H9 (cell line): Measurements from ENCODE around the gene IQCF6. TPM values are rescaled to one million over a fixed set of nuclear protein-coding genes. Genes with fewer than 3 reads are reported as not detected.

Experiments
- DNase-seq: peaks from one replicate; pipeline ENCODE4 v3.0.0-alpha.2; 2017
- H2AFZ ChIP-seq: one replicate; pipeline ENCODE4 v1.6.1; 2013; ENCODE audit warnings: mild to moderate bottlenecking, low read length, control low read depth, moderate library complexity
- H2AK5ac ChIP-seq: 2 replicates; pipeline ENCODE4 v1.6.1; 2013; ENCODE audit warnings: low read length, control low read depth, mixed read lengths; ENCODE audit not compliant: insufficient read length
- H2BK120ac ChIP-seq: one replicate; pipeline ENCODE4 v1.6.1; 2013; ENCODE audit warnings: low read depth, mild to moderate bottlenecking, low read length, control low read depth, inconsistent platforms; ENCODE audit not compliant: poor library complexity, severe bottlenecking
- H2BK12ac ChIP-seq: 2 replicates; pipeline ENCODE4 v1.6.1; 2013; ENCODE audit warnings: low read length, control low read depth, mixed read lengths, low read depth; ENCODE audit not compliant: insufficient read length
- H2BK15ac ChIP-seq: 2 replicates; pipeline ENCODE4 v1.6.1; 2013; ENCODE audit warnings: low read depth, low read length, control low read depth
- H2BK20ac ChIP-seq: one replicate; pipeline ENCODE4 v1.6.1; 2013; ENCODE audit warnings: low read depth, mild to moderate bottlenecking, low read length, control low read depth, inconsistent platforms; ENCODE audit not compliant: poor library complexity, severe bottlenecking
- H2BK5ac ChIP-seq: 2 replicates; pipeline ENCODE4 v1.6.1; 2013; ENCODE audit warnings: low read length, control low read depth, mixed read lengths; ENCODE audit not compliant: insufficient read length
- H3K14ac ChIP-seq: 2 replicates; pipeline ENCODE4 v1.6.1; 2013; ENCODE audit warnings: low read length, control low read depth; ENCODE audit not compliant: insufficient read depth
- H3K18ac ChIP-seq: 2 replicates; pipeline ENCODE4 v1.6.1; 2013; ENCODE audit warnings: low read depth, mild to moderate bottlenecking, mixed read lengths, low read length, control low read depth; ENCODE audit not compliant: insufficient read length
- H3K23ac ChIP-seq: 2 replicates; pipeline ENCODE4 v1.6.1; 2013; ENCODE audit warnings: low read length, control low read depth, mixed read lengths, low read depth; ENCODE audit not compliant: insufficient read length
- H3K23me2 ChIP-seq: 2 replicates; pipeline ENCODE4 v1.6.1; 2013; ENCODE audit warnings: low read depth, mild to moderate bottlenecking, mixed read lengths, low read length, control low read depth; ENCODE audit not compliant: insufficient read length, poor library complexity, severe bottlenecking
- H3K27ac ChIP-seq: 2 replicates; pipeline ENCODE4 v1.5.1; 2013; ENCODE audit warnings: low read length, control low read depth, mixed read lengths, low read depth; ENCODE audit not compliant: insufficient read length
- H3K27me3 ChIP-seq: 2 replicates; pipeline ENCODE4 v1.6.1; 2013; ENCODE audit warnings: low read length, control low read depth, inconsistent platforms; ENCODE audit not compliant: insufficient read depth
- H3K4ac ChIP-seq: 2 replicates; pipeline ENCODE4 v1.6.1; 2013; ENCODE audit warnings: low read depth, mild to moderate bottlenecking, control low read depth, inconsistent platforms, low read length, moderate library complexity
- H3K4me1 ChIP-seq: 2 replicates; pipeline ENCODE4 v1.6.1; 2013; ENCODE audit warnings: low read length, control low read depth, inconsistent platforms; ENCODE audit not compliant: insufficient read depth
- H3K4me2 ChIP-seq: 2 replicates; pipeline ENCODE4 v1.6.1; 2013; ENCODE audit warnings: low read length, control low read depth, mixed read lengths; ENCODE audit not compliant: insufficient read length, insufficient read depth
- H3K56ac ChIP-seq: 2 replicates; pipeline ENCODE4 v1.6.1; 2013; ENCODE audit warnings: low read depth, mild to moderate bottlenecking, mixed read lengths, low read length, control low read depth; ENCODE audit not compliant: insufficient read length
- H3K79me1 ChIP-seq: 2 replicates; pipeline ENCODE4 v1.6.1; 2013; ENCODE audit warnings: low read depth, mild to moderate bottlenecking, moderate library complexity, low read length, control low read depth, inconsistent platforms; ENCODE audit not compliant: insufficient read depth, poor library complexity, severe bottlenecking
- H3K79me2 ChIP-seq: 2 replicates; pipeline ENCODE4 v1.6.1; 2013; ENCODE audit warnings: low read length, control low read depth, inconsistent platforms; ENCODE audit not compliant: insufficient read depth
- H3K9ac ChIP-seq: 2 replicates; pipeline ENCODE4 v1.6.1; 2013; ENCODE audit warnings: low read length, control low read depth, mixed read lengths; ENCODE audit not compliant: insufficient read length; ENCODE audit errors: extremely low read depth
- H3K9me3 ChIP-seq: one replicate; pipeline ENCODE4 v1.6.1; 2013; ENCODE audit warnings: low read depth, low read length, inconsistent platforms; ENCODE audit not compliant: control insufficient read depth
- H3T11ph ChIP-seq: one replicate; pipeline ENCODE4 v1.6.1; 2013; ENCODE audit warnings: mild to moderate bottlenecking, low read length, control low read depth, inconsistent platforms
- H4K20me1 ChIP-seq: one replicate; pipeline ENCODE4 v1.6.1; 2013; ENCODE audit not compliant: control insufficient read depth, insufficient read length, insufficient read depth
- H4K5ac ChIP-seq: 2 replicates; pipeline ENCODE4 v1.6.1; 2013; ENCODE audit warnings: low read depth, mild to moderate bottlenecking, mixed read lengths, low read length, control low read depth; ENCODE audit not compliant: insufficient read length
- H4K8ac ChIP-seq: replicated peaks from 2 replicates; pipeline ENCODE4 v1.6.1; 2013; ENCODE audit warnings: low read length, control low read depth, mixed read lengths, low read depth; ENCODE audit not compliant: insufficient read length
- H4K91ac ChIP-seq: 2 replicates; pipeline ENCODE4 v1.6.1; 2013; ENCODE audit warnings: low read depth, mild to moderate bottlenecking, moderate library complexity, mixed read lengths, low read length, control low read depth; ENCODE audit not compliant: insufficient read length
- H3K27ac Mint-ChIP-seq, 3 experiments: 2 replicates in 2 of 3; 3 replicates in 1 of 3; pipeline ENCODE4 v1.8.0; 2020 to 2021; ENCODE audit warnings: mixed read lengths in 3 of 3, mild to moderate bottlenecking in 1 of 3, moderate library complexity in 1 of 3
- H3K27me3 Mint-ChIP-seq: 2 replicates; pipeline ENCODE4 v1.8.0; 2021; ENCODE audit warnings: low read depth, mild to moderate bottlenecking, moderate library complexity, mixed read lengths
- H3K36me3 Mint-ChIP-seq, 3 experiments: 2 replicates in 2 of 3; 3 replicates in 1 of 3; pipeline ENCODE4 v1.8.0; 2020 to 2021; ENCODE audit warnings: low read depth in 3 of 3, mixed read lengths in 3 of 3; ENCODE audit not compliant: insufficient read depth in 1 of 3
- H3K4me1 Mint-ChIP-seq, 2 experiments: 2 replicates each; pipeline ENCODE4 v1.8.0; 2020; ENCODE audit warnings: mixed read lengths in 2 of 2
- H3K4me3 Mint-ChIP-seq, 2 experiments: 2 replicates in 1 of 2; 3 replicates in 1 of 2; pipeline ENCODE4 v1.8.0; 2020 to 2021; ENCODE audit warnings: mild to moderate bottlenecking in 2 of 2, mixed read lengths in 2 of 2, moderate library complexity in 1 of 2
- H3K9me3 Mint-ChIP-seq, 2 experiments: 2 replicates in 1 of 2; 3 replicates in 1 of 2; pipeline ENCODE4 v1.8.0; 2020; ENCODE audit warnings: mild to moderate bottlenecking in 2 of 2, mixed read lengths in 2 of 2, moderate library complexity in 1 of 2
- CTCF ChIP-seq: fragments of 200-600 bp; sonication (generic); conservative IDR thresholded peaks from 3 replicates; pipeline ENCODE4 v1.8.0; 2021; ENCODE audit warnings: antibody characterized with exemption, mild to moderate bottlenecking
- WGBS: extraction: QIAGEN DNeasy Blood & Tissue Kit; methylation state at CpG from one replicate; pipeline ENCODE4 v1.1.7; 2013; ENCODE audit warnings: missing lambda C conversion rate, low lambda C conversion rate, mixed read lengths; ENCODE audit not compliant: insufficient read length; ENCODE audit errors: extremely low coverage; 5-methylcytosine and 5-hydroxymethylcytosine counted together
- total RNA-seq: library from RNA; stranded (reverse); gene quantifications from 2 replicates; pipeline ENCODE4 v1.2.1, GENCODE V29; 2021

Gene IQCF6
- total RNA-seq, 1 experiment from 2014 or later, result not detected

GRCh38 chr3:51735950-51736349 lies 43.1 kb downstream of the IQCF6 start:
- Histone ChIP-seq H3K23ac (no peak overlapping the region), H3K9me3 (no peaks in the 10 kb centered on the region), H3K27me3 (no peaks in the 10 kb centered on the region), H2AK5ac (no peak overlapping the region), H2AFZ (no peak overlapping the region), H3K56ac (no peak overlapping the region), H3K18ac (no peak overlapping the region), H3T11ph (no peak overlapping the region), H2BK120ac (no peak overlapping the region), H3K4me1 (no peaks in the 10 kb centered on the region; the same call in 1 of the 2 replicates), H2BK5ac (no peak overlapping the region), H4K91ac (no peak overlapping the region), H3K23me2 (no peaks in the 10 kb centered on the region), H3K27ac (no peak overlapping the region), H3K79me2 (no peaks in the 10 kb centered on the region), H3K4me2 (no peak overlapping the region), H3K9ac (no peak overlapping the region), H4K8ac (no peak overlapping the region), H2BK20ac (no peak overlapping the region), H2BK12ac (no peak overlapping the region), H3K14ac (no peak overlapping the region), H3K4ac (no peak overlapping the region), H2BK15ac (no peak overlapping the region), H4K5ac (no peak overlapping the region), H3K79me1 (no peaks in the 10 kb centered on the region), H4K20me1 (no peaks in the 10 kb centered on the region)
- no CpG with 5 or more reads among the region's 2 CpGs for WGBS
- no peak overlapping the region for H3K4me3 Mint-ChIP-seq
- no peak for DNase-seq
- H3K27me3 Mint-ChIP-seq, result no peaks in the 10 kb centered on the region; the same call in none of the 2 replicates
- no peaks in the 10 kb centered on the region; a peak in 2 of 5 replicates for H3K9me3 Mint-ChIP-seq
- no peak overlapping the region for H3K27ac Mint-ChIP-seq
- no peak for TF ChIP-seq CTCF
- H3K36me3 Mint-ChIP-seq, result 0 out of 7 replicates have a peak, but pooled peaks cover 0 to 3% (median 0%) of the 10 kb centered on the region in 3 experiments
- peaks cover 23 to 32% of the 10 kb centered on the region in 2 experiments for H3K4me1 Mint-ChIP-seq
